NT2/D1 (cell line): Measurements from ENCODE around the gene BAAT.

Experiments
- SUZ12 ChIP-seq: IDR thresholded peaks from 2 replicates; pipeline ENCODE4 v1.6.1; 2011; ENCODE audit not compliant: insufficient read length, insufficient read depth; ENCODE audit errors: extremely low read depth
- YY1 ChIP-seq: IDR thresholded peaks from 2 replicates; pipeline ENCODE4 v1.6.1; 2011; ENCODE audit not compliant: insufficient read length, insufficient read depth
- ZNF274 ChIP-seq: IDR thresholded peaks from 2 replicates; pipeline ENCODE4 v1.6.1; 2011; ENCODE audit warnings: mild to moderate bottlenecking, low read depth, low read length

GRCh38 chr9:101365181-101365580, 19.6 kb downstream of the BAAT start:
- TF ChIP-seq SUZ12 (no peak), ZNF274 (no peak), YY1 (no peak)
